Stimulated activated memory B cell treated with anti-CD40 and anti-IgM and Interleukin-4, amounts not matched to agents 10 μg/mL and 1 μg/mL and 100 μg/mL, for 72 hours (primary cell): ENCODE data around the gene SMIM10L2A.
"Not testable (repeated sequence)": the region's sequence is repeated elsewhere in the genome, so short reads cannot be mapped to it uniquely, and the experiment has no call there.

Source experiments
- ATAC-seq: fragments of 150-1000 bp; cut with Tn5 transposase; 2 replicates; pipeline ENCODE4 v1.10.0; 2021
- H3K27ac Mint-ChIP-seq: one replicate; pipeline ENCODE4 v1.8.0; 2022; ENCODE audit warnings: mild to moderate bottlenecking, mixed read lengths
- H3K27me3 Mint-ChIP-seq: one replicate; pipeline ENCODE4 v1.8.0; 2022; ENCODE audit warnings: mixed read lengths
- H3K36me3 Mint-ChIP-seq: one replicate; pipeline ENCODE4 v1.8.0; 2022; ENCODE audit warnings: mixed read lengths
- H3K4me1 Mint-ChIP-seq: one replicate; pipeline ENCODE4 v1.8.0; 2022; ENCODE audit warnings: mixed read lengths
- H3K4me3 Mint-ChIP-seq: one replicate; pipeline ENCODE4 v1.8.0; 2022; ENCODE audit warnings: mild to moderate bottlenecking, moderate library complexity, mixed read lengths
- H3K9me3 Mint-ChIP-seq: one replicate; pipeline ENCODE4 v1.8.0; 2022; ENCODE audit warnings: mixed read lengths

The SMIM10L2A gene

GRCh38 chrX:135421932-135422809 is at the start of gene SMIM10L2A:
Gene SMIM10L2A, plus strand, starts transcription at chrX:135421944. Its CDS starts 188 bp downstream, at chrX:135422132.
- Mint-ChIP-seq H3K27me3 (peaks cover 27% of the 10 kb centered on the region), H3K27ac (no peak within 1 kb of the TSS)

GRCh38 chrX:135373357-135373756 is 48.4 kb upstream of the SMIM10L2A start:
- peaks cover 5% of the 10 kb centered on the region for H3K9me3 Mint-ChIP-seq
- H3K27ac Mint-ChIP-seq = no peak overlapping the region
- H3K27me3 Mint-ChIP-seq = no peaks in the 10 kb centered on the region
- H3K36me3 Mint-ChIP-seq = peaks cover 6% of the 10 kb centered on the region
- no peak for ATAC-seq
- H3K4me1 Mint-ChIP-seq = no peaks in the 10 kb centered on the region
- H3K4me3 Mint-ChIP-seq = no peak overlapping the region

More at GRCh38 chrX:135421932-135422809, at the start of gene SMIM10L2A:
- Mint-ChIP-seq H3K9me3 (no peaks in the 10 kb centered on the region), H3K4me3 (peak within 1 kb of the TSS; percentile 71), H3K36me3 (no peaks in the 10 kb centered on the region), H3K4me1 (no peaks in the 10 kb centered on the region)
- ATAC-seq = peak; percentile 64

GRCh38 chrX:135382260-135382659 is 39.5 kb upstream of the SMIM10L2A start:
- Mint-ChIP-seq H3K27me3 (no peaks in the 10 kb centered on the region), H3K36me3 (no peaks in the 10 kb centered on the region), H3K4me3 (no peak overlapping the region), H3K9me3 (no peaks in the 10 kb centered on the region), H3K27ac (no peak overlapping the region), H3K4me1 (no peaks in the 10 kb centered on the region)
- ATAC-seq = no peak

GRCh38 chrX:135383249-135383648 is 38.5 kb upstream of the SMIM10L2A start:
- ATAC-seq = no peak
- H3K4me1 Mint-ChIP-seq = no peaks in the 10 kb centered on the region
- no peaks in the 10 kb centered on the region for H3K9me3 Mint-ChIP-seq
- no peak overlapping the region for H3K4me3 Mint-ChIP-seq
- H3K36me3 Mint-ChIP-seq = no peaks in the 10 kb centered on the region
- H3K27ac Mint-ChIP-seq = no peak overlapping the region
- no peaks in the 10 kb centered on the region for H3K27me3 Mint-ChIP-seq

- ATAC-seq = no peak
- H3K4me3 Mint-ChIP-seq = no peak overlapping the region
- no peaks in the 10 kb centered on the region for H3K36me3 Mint-ChIP-seq
- no peaks in the 10 kb centered on the region for H3K4me1 Mint-ChIP-seq
- H3K27me3 Mint-ChIP-seq = no peaks in the 10 kb centered on the region
- no peaks in the 10 kb centered on the region for H3K9me3 Mint-ChIP-seq
- no peak overlapping the region for H3K27ac Mint-ChIP-seq
Measured at GRCh38 chrX:135384161-135384836, 37.4 kb upstream of the SMIM10L2A start.

GRCh38 chrX:135388841-135389240 is 32.9 kb upstream of the SMIM10L2A start:
- Mint-ChIP-seq H3K9me3 (no peaks in the 10 kb centered on the region), H3K4me1 (no peaks in the 10 kb centered on the region), H3K27ac (no peak overlapping the region), H3K27me3 (no peaks in the 10 kb centered on the region), H3K4me3 (no peak overlapping the region), H3K36me3 (no peaks in the 10 kb centered on the region)
- no peak for ATAC-seq

GRCh38 chrX:135389243-135389642 is 32.5 kb upstream of the SMIM10L2A start:
- no peaks in the 10 kb centered on the region for H3K27me3 Mint-ChIP-seq
- no peaks in the 10 kb centered on the region for H3K4me1 Mint-ChIP-seq
- no peak for ATAC-seq
- H3K27ac Mint-ChIP-seq = no peak overlapping the region
- H3K36me3 Mint-ChIP-seq = no peaks in the 10 kb centered on the region
- no peak overlapping the region for H3K4me3 Mint-ChIP-seq
- no peaks in the 10 kb centered on the region for H3K9me3 Mint-ChIP-seq

- Mint-ChIP-seq H3K4me1 (no peaks in the 10 kb centered on the region), H3K4me3 (no peak overlapping the region), H3K9me3 (no peaks in the 10 kb centered on the region), H3K36me3 (no peaks in the 10 kb centered on the region), H3K27me3 (no peaks in the 10 kb centered on the region), H3K27ac (no peak overlapping the region)
- no peak for ATAC-seq
Measured at GRCh38 chrX:135389717-135390116, 32.0 kb upstream of the SMIM10L2A start.

- no peaks in the 10 kb centered on the region for H3K36me3 Mint-ChIP-seq
- no peaks in the 10 kb centered on the region for H3K4me1 Mint-ChIP-seq
- H3K27me3 Mint-ChIP-seq = no peaks in the 10 kb centered on the region
- H3K9me3 Mint-ChIP-seq = no peaks in the 10 kb centered on the region
- H3K4me3 Mint-ChIP-seq = no peak overlapping the region
- H3K27ac Mint-ChIP-seq = no peak overlapping the region
- ATAC-seq = no peak
Measured at GRCh38 chrX:135391734-135392133, 30.0 kb upstream of the SMIM10L2A start.

GRCh38 chrX:135393051-135393450 is 28.7 kb upstream of the SMIM10L2A start:
- H3K4me3 Mint-ChIP-seq = no peak overlapping the region
- no peak for ATAC-seq
- H3K4me1 Mint-ChIP-seq = no peaks in the 10 kb centered on the region
- no peak overlapping the region for H3K27ac Mint-ChIP-seq
- H3K36me3 Mint-ChIP-seq = no peaks in the 10 kb centered on the region
- H3K27me3 Mint-ChIP-seq = no peaks in the 10 kb centered on the region
- no peaks in the 10 kb centered on the region for H3K9me3 Mint-ChIP-seq

- Mint-ChIP-seq H3K9me3 (no peaks in the 10 kb centered on the region), H3K27me3 (no peaks in the 10 kb centered on the region), H3K36me3 (no peaks in the 10 kb centered on the region), H3K4me1 (no peaks in the 10 kb centered on the region), H3K4me3 (no peak overlapping the region), H3K27ac (no peak overlapping the region)
- ATAC-seq = no peak
Measured at GRCh38 chrX:135395064-135395463, 26.7 kb upstream of the SMIM10L2A start.

- no peaks in the 10 kb centered on the region for H3K9me3 Mint-ChIP-seq
- H3K27ac Mint-ChIP-seq = no peak overlapping the region
- H3K27me3 Mint-ChIP-seq = no peaks in the 10 kb centered on the region
- H3K4me1 Mint-ChIP-seq = no peaks in the 10 kb centered on the region
- ATAC-seq = no peak
- no peaks in the 10 kb centered on the region for H3K36me3 Mint-ChIP-seq
- H3K4me3 Mint-ChIP-seq = no peak overlapping the region
Measured at GRCh38 chrX:135396109-135396508, 25.6 kb upstream of the SMIM10L2A start.

- H3K9me3 Mint-ChIP-seq = no peaks in the 10 kb centered on the region
- no peak overlapping the region for H3K4me3 Mint-ChIP-seq
- H3K4me1 Mint-ChIP-seq = no peaks in the 10 kb centered on the region
- no peak overlapping the region for H3K27ac Mint-ChIP-seq
- H3K36me3 Mint-ChIP-seq = no peaks in the 10 kb centered on the region
- ATAC-seq = no peak
- no peaks in the 10 kb centered on the region for H3K27me3 Mint-ChIP-seq
Measured at GRCh38 chrX:135396566-135396965, 25.2 kb upstream of the SMIM10L2A start.

- ATAC-seq = no peak
- H3K27me3 Mint-ChIP-seq = no peaks in the 10 kb centered on the region
- H3K27ac Mint-ChIP-seq = no peak overlapping the region
- H3K4me1 Mint-ChIP-seq = no peaks in the 10 kb centered on the region
- H3K9me3 Mint-ChIP-seq = no peaks in the 10 kb centered on the region
- H3K4me3 Mint-ChIP-seq = no peak overlapping the region
- no peaks in the 10 kb centered on the region for H3K36me3 Mint-ChIP-seq
Measured at GRCh38 chrX:135397652-135398051, 24.1 kb upstream of the SMIM10L2A start.

- no peaks in the 10 kb centered on the region for H3K4me1 Mint-ChIP-seq
- H3K36me3 Mint-ChIP-seq = no peaks in the 10 kb centered on the region
- no peak overlapping the region for H3K27ac Mint-ChIP-seq
- H3K27me3 Mint-ChIP-seq = peaks cover 12% of the 10 kb centered on the region
- no peak overlapping the region for H3K4me3 Mint-ChIP-seq
- no peak for ATAC-seq
- no peaks in the 10 kb centered on the region for H3K9me3 Mint-ChIP-seq
Measured at GRCh38 chrX:135403374-135403773, 18.4 kb upstream of the SMIM10L2A start.

GRCh38 chrX:135406428-135406827 is 15.3 kb upstream of the SMIM10L2A start:
- H3K4me3 Mint-ChIP-seq, H3K4me1 Mint-ChIP-seq, H3K27ac Mint-ChIP-seq, ATAC-seq, H3K36me3 Mint-ChIP-seq, H3K9me3 Mint-ChIP-seq: not testable (repeated sequence)
- peaks cover 12% of the 10 kb centered on the region for H3K27me3 Mint-ChIP-seq
